Right lung (tissue), 5 donors: ENCODE data around the gene TCF19. TPM values are rescaled to one million over a fixed set of nuclear protein-coding genes. Genes with fewer than 3 reads are reported as not detected.
"Not testable (repeated sequence)": the region's sequence is repeated elsewhere in the genome, so short reads cannot be mapped to it uniquely, and the experiment has no call there.

Experiments
- DNase-seq, 2 donors: peaks; one replicate each; pipeline ENCODE4 v3.0.0-alpha.2; 2013
- polyA plus RNA-seq, 5 donors: library from polyadenylated mRNA; unstranded; fragments of 120-200 nt; gene quantifications; one replicate each; pipeline versions ENCODE4 v1.2.1 to v1.2.3, GENCODE V29; 2013; ENCODE audit warnings: inconsistent platforms in 1 of 5, low replicate concordance in 1 of 5; ENCODE audit not compliant: insufficient read length in 5 of 5, insufficient read depth in 1 of 5

TCF19 gene
- polyA plus RNA-seq, 5 donors, result 16.1 to 25.3 (median 20.2) TPM

DNA sequence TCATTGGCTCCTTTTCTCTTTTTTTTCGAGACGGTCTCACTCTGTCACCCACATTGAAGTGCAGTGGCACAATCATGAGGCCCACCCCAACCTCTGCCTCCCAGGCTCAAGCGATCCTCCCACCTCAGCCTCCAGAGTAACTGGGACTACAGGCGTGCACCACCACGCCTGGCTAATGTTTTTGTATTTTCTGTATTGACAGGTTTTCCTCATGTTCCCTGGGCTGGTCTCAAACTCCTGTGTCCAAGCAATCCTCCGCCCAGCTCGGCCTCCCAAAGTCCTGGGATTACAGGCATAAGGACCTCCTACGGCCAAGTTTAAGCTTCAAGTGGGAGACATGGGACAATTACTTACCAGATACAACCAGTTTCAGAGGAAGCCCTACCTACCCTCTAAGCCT is 21.5 kb downstream of the TCF19 start:
- no peak for DNase-seq

- DNase-seq, result peak in 1 of 2 donors; percentile 33
Observed at GRCh38 chr6:31180500-31180899, 22.1 kb downstream of the TCF19 start.

- not testable (repeated sequence) for DNase-seq
Observed at GRCh38 chr6:31183287-31183686, 24.9 kb downstream of the TCF19 start.

DNA sequence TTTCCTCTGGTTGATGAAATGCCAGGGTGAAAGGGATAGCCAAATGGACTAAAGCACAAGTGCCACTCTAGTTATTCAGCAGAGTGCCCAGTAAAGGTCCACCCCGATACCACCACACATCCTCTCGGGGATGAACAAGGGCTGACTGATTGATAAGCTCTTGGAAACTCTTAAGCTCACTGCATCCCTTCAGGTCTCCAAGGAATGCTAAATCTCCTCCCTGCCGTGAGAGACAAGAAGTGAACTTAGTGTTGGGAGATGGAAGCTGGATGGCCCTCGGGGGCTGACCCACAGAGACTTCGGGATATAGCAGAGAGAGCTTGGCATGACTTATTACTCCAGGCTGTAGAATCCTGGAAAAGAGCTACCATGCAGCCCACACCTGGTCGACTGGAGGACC is 25.5 kb downstream of the TCF19 start:
- not testable (repeated sequence) for DNase-seq

- DNase-seq, result not testable (repeated sequence)
Observed at GRCh38 chr6:31185695-31186051, 27.3 kb downstream of the TCF19 start.

DNA sequence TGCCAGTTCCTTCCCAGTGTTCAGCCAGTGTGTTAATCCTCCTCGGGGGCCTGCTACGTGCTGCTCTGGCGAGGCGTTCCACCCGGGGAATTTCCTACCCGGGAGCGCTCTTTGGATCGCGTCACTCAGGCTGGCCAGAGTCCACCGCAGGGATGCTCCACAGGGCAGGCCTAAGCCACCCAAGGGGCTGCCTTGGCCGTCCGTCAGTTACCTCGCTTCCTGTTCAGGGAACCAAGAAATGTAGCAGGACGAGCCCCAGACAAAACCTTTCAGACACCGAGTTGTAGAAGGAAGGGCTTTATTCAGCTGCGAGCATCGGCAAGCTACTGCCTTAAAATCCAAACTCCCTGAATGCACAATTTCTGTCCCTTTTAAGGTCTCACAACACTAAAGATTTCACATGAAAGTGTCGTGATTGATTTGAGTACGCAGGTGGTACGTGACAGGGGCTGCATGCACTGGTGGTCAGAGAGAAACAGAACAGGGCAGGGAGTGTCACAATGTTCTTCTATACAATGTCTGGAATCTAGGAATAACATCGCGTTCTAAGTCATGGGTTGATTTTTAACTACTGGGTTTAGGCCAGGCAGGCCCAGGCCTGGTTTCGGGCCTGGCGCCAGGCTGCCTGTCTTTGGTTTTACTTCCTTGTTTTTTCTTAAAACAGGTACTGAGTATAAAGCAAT is 27.8 kb downstream of the TCF19 start:
- DNase-seq, result no peak

DNA sequence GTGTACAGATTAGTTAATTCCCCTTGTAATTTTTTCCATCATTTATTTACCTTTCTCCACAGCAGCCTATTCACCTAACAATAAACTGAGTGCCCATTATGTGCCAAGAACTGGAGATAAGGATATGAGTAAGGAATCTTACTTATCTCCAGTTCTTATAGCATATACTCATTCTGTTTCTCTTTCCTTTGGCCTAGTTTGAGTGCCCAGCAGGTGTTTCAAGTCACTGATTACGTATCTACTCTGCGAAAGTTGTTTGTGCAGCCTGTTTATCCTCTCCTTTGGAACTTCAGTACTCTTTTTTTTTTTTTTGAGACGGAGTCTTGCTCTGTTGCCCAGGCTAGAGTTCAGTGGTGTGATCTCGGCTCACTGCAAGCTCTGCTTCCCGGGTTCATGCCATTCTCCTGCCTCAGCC is 29.4 kb downstream of the TCF19 start:
- DNase-seq, result no peak

DNA sequence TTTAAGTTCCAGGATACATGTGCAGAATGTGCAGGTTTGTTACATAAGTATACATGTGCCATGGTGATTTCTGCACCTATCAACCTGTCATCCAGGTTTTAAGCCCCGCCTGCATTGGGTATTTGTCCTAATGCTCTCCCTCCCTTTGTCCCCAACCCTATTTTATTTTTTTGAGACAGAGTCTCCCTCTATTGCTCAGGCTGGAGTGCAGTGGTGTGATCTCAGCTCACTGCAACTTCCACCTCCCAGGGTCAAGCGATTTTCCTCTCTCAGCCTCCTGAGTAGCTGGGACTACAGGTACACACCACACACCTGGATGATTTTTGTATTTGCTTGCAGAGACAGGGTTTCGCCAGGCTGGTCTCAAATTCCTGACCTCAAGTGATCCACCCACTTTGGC is 30.8 kb downstream of the TCF19 start:
- not testable (repeated sequence) for DNase-seq

GRCh38 chr6:31190488-31190887 is 32.1 kb downstream of the TCF19 start:
- DNase-seq, result no peak

- DNase-seq, result peak; percentile 38 to 45
Observed at GRCh38 chr6:31192431-31193105, 34.2 kb downstream of the TCF19 start.

GRCh38 chr6:31193206-31193605 is 34.8 kb downstream of the TCF19 start:
- DNase-seq, result no peak

- DNase-seq, result peak in 1 of 2 donors; percentile 31
Observed at GRCh38 chr6:31194061-31194834, 35.9 kb downstream of the TCF19 start.

DNA sequence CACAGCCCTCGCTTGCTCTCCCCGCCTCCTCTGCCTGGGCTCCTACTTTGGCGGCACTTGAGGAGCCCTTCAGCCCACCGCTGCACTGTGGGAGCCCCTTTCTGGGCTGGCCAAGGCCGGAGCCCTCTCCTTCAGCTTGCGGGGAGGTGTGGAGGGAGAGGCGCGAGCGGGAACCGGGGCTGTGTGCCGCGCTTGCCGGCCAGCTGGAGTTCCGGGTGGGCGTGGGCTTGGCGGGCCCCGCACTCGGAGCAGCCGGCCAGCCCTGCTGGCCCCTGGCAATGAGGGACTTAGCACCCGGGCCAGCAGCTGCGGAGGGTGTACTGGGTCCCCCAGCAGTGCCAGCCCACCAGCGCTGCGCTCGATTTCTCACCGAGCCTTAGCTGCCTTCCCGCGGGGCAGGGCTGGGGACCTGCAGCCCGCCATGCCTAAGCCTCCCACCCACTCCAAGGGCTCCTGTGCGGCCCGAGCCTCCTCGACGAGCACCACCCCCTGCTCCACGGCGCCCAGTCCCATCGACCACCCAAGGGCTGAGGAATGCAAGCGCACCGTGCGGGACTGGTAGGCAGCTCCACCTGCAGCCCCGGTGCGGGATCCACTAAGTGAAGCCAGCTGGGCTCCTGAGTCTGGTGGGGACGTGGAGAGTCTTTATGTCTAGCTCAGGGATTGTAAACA is 37.1 kb downstream of the TCF19 start:
- DNase-seq, result not testable (repeated sequence)

- DNase-seq, result not testable (repeated sequence)
Observed at GRCh38 chr6:31196251-31197022, 38.0 kb downstream of the TCF19 start.

- DNase-seq, result peak; percentile 82 to 85
Observed at GRCh38 chr6:31197559-31198305, 39.3 kb downstream of the TCF19 start.

DNA sequence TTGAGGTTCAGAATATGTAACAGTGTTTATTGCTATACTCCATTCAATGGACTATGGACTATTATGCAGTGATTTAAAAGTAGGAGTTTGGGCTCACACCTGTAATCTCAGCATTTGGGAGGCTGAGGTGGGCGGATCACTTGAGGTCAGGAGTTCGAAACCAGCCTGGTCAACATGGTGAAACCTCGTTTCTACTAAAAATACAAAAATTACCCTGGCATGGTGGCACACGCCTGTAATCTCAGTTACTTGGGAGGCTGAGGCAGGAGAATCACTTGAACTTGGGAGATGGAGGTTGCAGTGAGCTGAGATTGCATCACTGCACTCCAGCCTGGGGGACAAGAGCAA is 40.7 kb downstream of the TCF19 start:
- not testable (repeated sequence) for DNase-seq

GRCh38 chr6:31202259-31203166 is 44.1 kb downstream of the TCF19 start:
- DNase-seq, result no peak

GRCh38 chr6:31203345-31203979 is 45.1 kb downstream of the TCF19 start:
- DNase-seq, result no peak

- no peak for DNase-seq
Observed at GRCh38 chr6:31204751-31205145, 46.4 kb downstream of the TCF19 start.
